HepG2 (cell line): ENCODE measurements around the gene APOC3.

Source experiments
- EP300 ChIP-seq, 3 experiments: sonication (generic) in 1 of 3; formaldehyde crosslinking in 1 of 3; IDR thresholded peaks; 2 replicates each; pipeline versions ENCODE4 v1.5.1 to v1.6.1; 2011 to 2020; ENCODE audit warnings: low read depth in 2 of 3, low read length in 2 of 3, borderline replicate concordance in 1 of 3, improper control_type of control experiment in 1 of 3, mild to moderate bottlenecking in 1 of 3, missing genetic modification reagents in 1 of 3, moderate library complexity in 1 of 3
- FOSL2 ChIP-seq: sonication (generic); formaldehyde crosslinking; IDR thresholded peaks from 2 replicates; pipeline ENCODE4 v1.4.0; 2020; ENCODE audit warnings: missing genetic modification reagents
- SAFB2 ChIP-seq: sonication (generic); formaldehyde crosslinking; IDR thresholded peaks from 2 replicates; pipeline ENCODE4 v1.5.1; 2020; ENCODE audit warnings: missing genetic modification reagents, low read depth, mild to moderate bottlenecking, borderline replicate concordance
- ZNF510 ChIP-seq: sonication (generic); formaldehyde crosslinking; IDR thresholded peaks from 2 replicates; pipeline ENCODE4 v1.4.0; 2020; ENCODE audit warnings: low read depth, mild to moderate bottlenecking, missing genetic modification reagents
- TF ChIP-seq, protein P1 (sequence below), 2 experiments: sonication (generic) in 1 of 2; formaldehyde crosslinking in 1 of 2; IDR thresholded peaks; 2 replicates each; pipeline versions ENCODE4 v1.4.0 to v1.6.1; 2018 to 2020; ENCODE audit warnings: missing genetic modification reagents in 2 of 2, borderline replicate concordance in 1 of 2, low read depth in 1 of 2, mild to moderate bottlenecking in 1 of 2, missing biosample characterization in 1 of 2
- TF ChIP-seq, protein P2 (sequence below): sonication (generic); formaldehyde crosslinking; IDR thresholded peaks from 2 replicates; pipeline ENCODE4 v1.4.0; 2020; ENCODE audit warnings: missing genetic modification reagents

DNA sequence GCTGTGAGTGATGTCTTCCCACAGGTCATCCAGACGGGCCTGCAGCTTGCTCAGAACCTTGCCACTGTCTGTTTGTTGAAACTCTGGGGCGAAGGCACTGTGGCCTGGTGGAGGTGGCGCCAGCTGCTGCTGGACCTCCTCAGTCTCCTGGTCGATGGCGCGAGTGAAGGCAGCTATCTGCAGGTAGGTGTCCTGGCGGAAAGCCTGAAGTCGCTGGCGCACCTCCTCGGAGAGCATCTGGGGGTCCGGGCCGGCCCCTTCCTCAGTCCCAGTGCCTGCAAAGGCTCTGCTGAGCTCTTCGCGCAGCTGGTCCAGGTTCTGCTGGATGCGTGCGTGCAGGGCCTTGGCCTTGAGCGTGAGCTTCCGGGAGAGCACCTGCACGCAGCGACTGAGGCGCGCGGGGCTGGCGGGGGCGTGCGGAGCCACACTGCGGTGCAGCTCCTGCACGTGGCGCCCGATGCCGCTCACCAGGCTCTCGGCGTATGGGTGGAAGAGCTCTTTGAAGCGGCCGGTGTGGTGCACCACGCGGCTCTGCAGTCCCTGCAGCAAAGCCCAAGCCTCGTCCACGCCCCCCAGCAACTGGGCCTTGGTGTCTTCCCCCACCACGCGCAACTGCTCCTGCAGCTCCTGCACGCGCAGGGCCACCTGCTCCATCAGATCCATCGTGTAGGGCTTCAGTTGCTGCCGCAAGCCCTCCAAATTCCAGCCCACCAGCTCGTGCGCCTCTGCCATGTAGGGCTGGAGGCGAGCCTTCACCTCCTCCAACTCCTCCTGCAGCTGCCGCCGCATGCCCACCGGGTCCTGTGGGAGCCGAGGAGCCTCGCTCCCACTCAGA lies 39.3 kb upstream of the APOC3 start:
- no peak for TF ChIP-seq ZNF510
- TF ChIP-seq, protein P1, sequence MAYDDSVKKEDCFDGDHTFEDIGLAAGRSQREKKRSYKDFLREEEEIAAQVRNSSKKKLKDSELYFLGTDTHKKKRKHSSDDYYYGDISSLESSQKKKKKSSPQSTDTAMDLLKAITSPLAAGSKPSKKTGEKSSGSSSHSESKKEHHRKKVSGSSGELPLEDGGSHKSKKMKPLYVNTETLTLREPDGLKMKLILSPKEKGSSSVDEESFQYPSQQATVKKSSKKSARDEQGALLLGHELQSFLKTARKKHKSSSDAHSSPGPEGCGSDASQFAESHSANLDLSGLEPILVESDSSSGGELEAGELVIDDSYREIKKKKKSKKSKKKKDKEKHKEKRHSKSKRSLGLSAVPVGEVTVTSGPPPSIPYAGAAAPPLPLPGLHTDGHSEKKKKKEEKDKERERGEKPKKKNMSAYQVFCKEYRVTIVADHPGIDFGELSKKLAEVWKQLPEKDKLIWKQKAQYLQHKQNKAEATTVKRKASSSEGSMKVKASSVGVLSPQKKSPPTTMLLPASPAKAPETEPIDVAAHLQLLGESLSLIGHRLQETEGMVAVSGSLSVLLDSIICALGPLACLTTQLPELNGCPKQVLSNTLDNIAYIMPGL (CRISPR knock-in tag; IDR thresholded peaks at IDR 0.05; ENCODE audit: borderline replicate concordance in 1 of 2, low read depth in 1 of 2), result no peak
- no peak for TF ChIP-seq SAFB2 (CRISPR knock-in tag)
- TF ChIP-seq EP300 (IDR thresholded peaks at IDR 0.05; ENCODE audit: low read depth in 2 of 2, low read length in 2 of 2), result no peak
- TF ChIP-seq EP300 (CRISPR knock-in tag; IDR thresholded peaks at IDR 0.05; ENCODE audit: borderline replicate concordance), result no peak
- TF ChIP-seq, protein P2, sequence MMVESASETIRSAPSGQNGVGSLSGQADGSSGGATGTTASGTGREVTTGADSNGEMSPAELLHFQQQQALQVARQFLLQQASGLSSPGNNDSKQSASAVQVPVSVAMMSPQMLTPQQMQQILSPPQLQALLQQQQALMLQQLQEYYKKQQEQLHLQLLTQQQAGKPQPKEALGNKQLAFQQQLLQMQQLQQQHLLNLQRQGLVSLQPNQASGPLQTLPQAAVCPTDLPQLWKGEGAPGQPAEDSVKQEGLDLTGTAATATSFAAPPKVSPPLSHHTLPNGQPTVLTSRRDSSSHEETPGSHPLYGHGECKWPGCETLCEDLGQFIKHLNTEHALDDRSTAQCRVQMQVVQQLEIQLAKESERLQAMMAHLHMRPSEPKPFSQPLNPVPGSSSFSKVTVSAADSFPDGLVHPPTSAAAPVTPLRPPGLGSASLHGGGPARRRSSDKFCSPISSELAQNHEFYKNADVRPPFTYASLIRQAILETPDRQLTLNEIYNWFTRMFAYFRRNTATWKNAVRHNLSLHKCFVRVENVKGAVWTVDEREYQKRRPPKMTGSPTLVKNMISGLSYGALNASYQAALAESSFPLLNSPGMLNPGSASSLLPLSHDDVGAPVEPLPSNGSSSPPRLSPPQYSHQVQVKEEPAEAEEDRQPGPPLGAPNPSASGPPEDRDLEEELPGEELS (CRISPR knock-in tag), result no peak
- TF ChIP-seq FOSL2 (CRISPR knock-in tag), result no peak
